Activated CD4-positive, alpha-beta T cell treated with anti-CD3 and anti-CD28 coated beads for 36 hours (primary cell): ENCODE measurements around the gene AXDND1. TPM values are rescaled to one million over a fixed set of nuclear protein-coding genes. Genes with fewer than 3 reads are reported as not detected.
A peak's percentile ranks its signal among the peaks of the same experiment; 100 is the strongest.
"Not testable (repeated sequence)": the region's sequence is repeated elsewhere in the genome, so short reads cannot be mapped to it uniquely, and the experiment has no call there.

Experiments
- ATAC-seq: fragments of 200-7000 bp; cut with Tn5 transposase; one replicate; pipeline ENCODE4 v1.10.0; 2021; ENCODE audit warnings: mild to moderate bottlenecking, moderate library complexity
- CTCF ChIA-PET: fragments of 350-600 bp; sonication (Branson Sonifier 250); formaldehyde crosslinking; loops from one replicate; lab custom pipeline; 2021; ENCODE audit warnings: antibody characterized with exemption; lab: Charles Lee
- POLR2A ChIA-PET: fragments of 350-600 bp; sonication (Branson Sonifier 250); formaldehyde crosslinking; loops from one replicate; lab custom pipeline; 2021; ENCODE audit warnings: antibody characterized with exemption, inconsistent platforms; lab: Charles Lee
- DNase-seq: peaks from one replicate; pipeline ENCODE4 v3.0.0-alpha.2; 2020
- H3K27ac Mint-ChIP-seq: one replicate; pipeline ENCODE4 v1.8.0; 2021; ENCODE audit warnings: mixed read lengths
- H3K27me3 Mint-ChIP-seq: one replicate; pipeline ENCODE4 v1.8.0; 2021; ENCODE audit warnings: mixed read lengths
- H3K36me3 Mint-ChIP-seq: one replicate; pipeline ENCODE4 v1.8.0; 2021; ENCODE audit warnings: low read depth, mixed read lengths
- H3K4me1 Mint-ChIP-seq: one replicate; pipeline ENCODE4 v1.8.0; 2021; ENCODE audit warnings: mixed read lengths
- H3K4me3 Mint-ChIP-seq: one replicate; pipeline ENCODE4 v1.8.0; 2021; ENCODE audit warnings: mild to moderate bottlenecking, moderate library complexity, mixed read lengths
- H3K9me3 Mint-ChIP-seq: one replicate; pipeline ENCODE4 v1.8.0; 2021; ENCODE audit warnings: low read depth, mixed read lengths
- intact Hi-C, 2 experiments: fragments of 100-400 bp; cut with DNase I in 1 of 2; cut with micrococcal nuclease in 1 of 2; formaldehyde crosslinking; loops; one replicate each; pipeline versions ENCODE4 v1.14.2 to v1.15.1; 2022 to 2024; cut with DNase I, micrococcal nuclease
- total RNA-seq, 2 experiments: library from RNA; stranded (reverse); gene quantifications; one replicate each; pipeline ENCODE4 v1.2.3, GENCODE V29; 2021

The AXDND1 gene
- total RNA-seq, 2 experiments from 2014 or later = 0.37 to 0.47 TPM

DNA sequence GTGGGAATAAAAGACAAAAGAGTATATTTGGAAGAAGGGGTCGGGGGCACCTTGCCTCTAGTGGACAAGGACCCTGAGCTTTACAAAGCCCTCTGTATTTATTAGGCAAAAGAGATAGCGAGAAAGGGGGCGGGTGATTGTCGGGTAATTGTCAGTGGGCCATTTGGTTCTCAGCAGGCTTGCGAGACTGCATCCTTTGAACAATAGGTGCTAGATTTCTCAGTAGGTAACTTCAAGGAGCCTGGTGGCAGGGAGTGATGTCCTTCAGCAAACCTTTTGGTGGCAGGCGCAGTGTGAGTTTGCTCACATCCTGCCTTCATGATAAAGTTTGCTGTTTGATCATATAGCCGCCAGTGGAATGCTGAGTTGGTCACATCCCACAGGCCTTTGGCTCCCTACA is 71.4 kb downstream of the AXDND1 start:
- H3K27ac Mint-ChIP-seq = no peak overlapping the region
- ChIA-PET POLR2A (interaction anchor here (0.7 kb wide), 1 partner anchor 127 kb away, joined by 10 read pairs; no protein-coding TSS in a partner anchor), CTCF (interaction anchor here (0.6 to 0.7 kb wide), 2 partner anchors 378 to 579 kb away, joined by 3 read pairs; no protein-coding TSS in a partner anchor)
- H3K36me3 Mint-ChIP-seq = no peaks in the 10 kb centered on the region
- intact Hi-C loops = no loop called here
- ATAC-seq = no peak
- no peak for DNase-seq
- peaks cover 14% of the 10 kb centered on the region for H3K27me3 Mint-ChIP-seq
- H3K4me1 Mint-ChIP-seq = no peaks in the 10 kb centered on the region
- no peaks in the 10 kb centered on the region for H3K9me3 Mint-ChIP-seq
- H3K4me3 Mint-ChIP-seq = no peak overlapping the region

DNA sequence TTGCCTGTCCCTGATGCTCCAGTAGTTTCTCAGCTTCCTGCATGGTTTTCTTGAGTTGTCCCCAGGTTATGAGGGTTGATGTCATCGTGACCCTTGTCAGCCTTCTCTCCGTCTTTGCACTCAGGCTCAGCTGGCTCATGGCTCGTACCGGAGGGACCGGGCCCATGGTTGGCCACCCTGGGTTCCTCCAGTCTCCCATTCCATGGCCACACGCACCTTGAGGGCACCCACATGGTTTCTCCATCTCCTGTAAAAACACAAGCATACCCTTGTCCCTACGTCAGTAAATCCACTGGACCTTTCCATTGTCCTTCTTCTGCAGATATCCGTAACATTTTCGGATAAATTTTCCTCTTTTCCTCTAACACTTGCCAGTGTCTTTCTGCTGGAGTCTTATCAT is 73.9 kb downstream of the AXDND1 start:
- ATAC-seq = not testable (repeated sequence)

DNA sequence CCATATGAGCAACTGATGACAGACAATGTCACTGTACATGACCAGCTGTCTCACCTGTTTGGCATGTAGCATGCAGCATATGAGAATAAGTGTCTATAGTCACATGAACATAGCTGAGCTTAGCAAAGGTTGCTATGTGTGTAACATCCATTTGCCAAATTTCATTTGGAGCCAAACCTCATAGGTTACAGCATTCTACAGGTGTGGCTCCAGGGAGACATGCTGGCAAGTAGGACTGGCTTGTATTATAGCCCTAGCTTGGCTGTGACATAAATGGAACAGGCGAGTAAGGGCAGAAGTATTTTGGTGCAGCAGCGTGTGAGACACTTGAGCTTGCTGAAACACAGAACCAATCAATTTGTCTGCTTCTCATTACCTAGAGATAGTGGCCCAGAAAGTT is 74.5 kb downstream of the AXDND1 start:
- intact Hi-C loops, DNase-seq, H3K27ac Mint-ChIP-seq, POLR2A ChIA-PET, ATAC-seq, H3K36me3 Mint-ChIP-seq, H3K9me3 Mint-ChIP-seq, H3K4me3 Mint-ChIP-seq, H3K4me1 Mint-ChIP-seq, H3K27me3 Mint-ChIP-seq: not testable (repeated sequence)
- CTCF ChIA-PET = interaction anchor here (0.8 kb wide), 1 partner anchor 9 kb away, joined by 3 read pairs; no protein-coding TSS in a partner anchor

More for the DNA sequence above, 73.9 kb downstream of the AXDND1 start:
- H3K27me3 Mint-ChIP-seq, DNase-seq, H3K9me3 Mint-ChIP-seq, H3K4me3 Mint-ChIP-seq, H3K27ac Mint-ChIP-seq, H3K36me3 Mint-ChIP-seq, H3K4me1 Mint-ChIP-seq, POLR2A ChIA-PET, intact Hi-C loops: not testable (repeated sequence)
- CTCF ChIA-PET = interaction anchor here (0.8 kb wide), 1 partner anchor 10 kb away, joined by 3 read pairs; no protein-coding TSS in a partner anchor

DNA sequence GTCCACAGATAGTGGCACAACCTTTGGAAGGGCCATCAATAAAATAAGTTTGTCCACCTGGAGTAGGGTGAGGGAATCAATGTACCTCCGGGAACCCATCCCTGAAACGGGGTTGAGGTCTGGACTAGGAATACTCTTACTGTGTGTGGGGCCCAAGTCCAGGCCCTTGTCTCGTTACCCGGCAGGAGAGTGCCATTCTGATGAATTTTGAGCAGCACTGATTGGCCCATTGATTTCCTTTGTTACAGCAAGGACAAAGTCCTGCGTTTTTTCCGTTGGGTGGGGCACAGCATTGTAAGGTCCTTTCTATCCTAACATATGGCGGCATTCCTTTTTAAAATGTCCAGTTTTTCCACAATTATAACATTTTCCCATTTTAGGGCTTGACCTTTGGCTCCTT is 75.2 kb downstream of the AXDND1 start:
- peaks cover 2% of the 10 kb centered on the region for H3K27me3 Mint-ChIP-seq
- intact Hi-C loops = no loop called here
- no peak for ATAC-seq
- H3K4me3 Mint-ChIP-seq = no peak overlapping the region
- CTCF ChIA-PET = no interaction called here
- H3K9me3 Mint-ChIP-seq = no peaks in the 10 kb centered on the region
- no peak overlapping the region for H3K27ac Mint-ChIP-seq
- no peak for DNase-seq
- no peaks in the 10 kb centered on the region for H3K36me3 Mint-ChIP-seq
- no peaks in the 10 kb centered on the region for H3K4me1 Mint-ChIP-seq
- POLR2A ChIA-PET = no interaction called here

DNA sequence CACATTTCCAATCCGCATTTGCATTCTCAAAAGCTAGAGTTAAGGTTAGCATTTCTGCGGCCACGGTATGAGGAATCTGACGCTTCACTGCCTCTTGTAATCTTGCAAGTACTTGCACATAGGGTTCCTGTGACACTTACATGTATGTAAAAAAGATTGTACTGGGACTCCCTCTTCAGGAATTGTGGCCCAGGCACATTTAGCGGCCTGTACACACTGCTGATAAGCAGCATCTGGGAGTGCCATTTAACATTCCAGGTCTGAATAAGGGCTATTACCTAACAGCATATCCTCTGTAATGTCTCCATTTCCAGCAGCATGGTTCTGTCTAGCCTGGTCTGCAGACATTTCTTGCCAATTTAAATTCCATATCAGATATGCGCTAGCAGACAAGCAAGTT is 75.7 kb downstream of the AXDND1 start:
- no peak overlapping the region for H3K27ac Mint-ChIP-seq
- no peaks in the 10 kb centered on the region for H3K36me3 Mint-ChIP-seq
- H3K4me1 Mint-ChIP-seq = no peaks in the 10 kb centered on the region
- H3K4me3 Mint-ChIP-seq = no peak overlapping the region
- ATAC-seq (no peak), DNase-seq (no peak)
- peaks cover 2% of the 10 kb centered on the region for H3K27me3 Mint-ChIP-seq
- CTCF ChIA-PET = no interaction called here
- intact Hi-C loops = no loop called here
- POLR2A ChIA-PET = no interaction called here
- no peaks in the 10 kb centered on the region for H3K9me3 Mint-ChIP-seq

DNA sequence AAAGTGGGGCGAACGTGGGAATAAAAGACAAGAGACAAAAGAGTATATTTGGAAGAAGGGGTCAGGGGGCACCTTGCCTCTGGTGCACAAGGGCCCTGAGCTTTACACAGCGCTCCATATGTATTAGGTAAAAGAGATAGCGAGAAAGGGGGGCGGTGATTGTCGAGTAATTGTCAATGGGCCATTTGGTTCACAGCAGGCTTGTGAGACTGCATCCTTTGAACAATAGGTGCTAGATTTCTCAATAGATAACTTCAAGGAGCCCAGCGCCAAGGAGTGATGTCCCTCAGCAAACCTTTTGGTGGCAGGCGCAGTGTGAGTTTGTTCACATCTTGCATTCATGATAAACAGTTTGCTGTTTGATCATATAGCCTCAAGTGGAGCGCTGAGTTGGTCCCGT is 77.1 kb downstream of the AXDND1 start:
- H3K9me3 Mint-ChIP-seq, POLR2A ChIA-PET, H3K36me3 Mint-ChIP-seq, H3K27me3 Mint-ChIP-seq, DNase-seq, H3K27ac Mint-ChIP-seq, CTCF ChIA-PET, ATAC-seq, intact Hi-C loops, H3K4me1 Mint-ChIP-seq, H3K4me3 Mint-ChIP-seq: not testable (repeated sequence)

DNA sequence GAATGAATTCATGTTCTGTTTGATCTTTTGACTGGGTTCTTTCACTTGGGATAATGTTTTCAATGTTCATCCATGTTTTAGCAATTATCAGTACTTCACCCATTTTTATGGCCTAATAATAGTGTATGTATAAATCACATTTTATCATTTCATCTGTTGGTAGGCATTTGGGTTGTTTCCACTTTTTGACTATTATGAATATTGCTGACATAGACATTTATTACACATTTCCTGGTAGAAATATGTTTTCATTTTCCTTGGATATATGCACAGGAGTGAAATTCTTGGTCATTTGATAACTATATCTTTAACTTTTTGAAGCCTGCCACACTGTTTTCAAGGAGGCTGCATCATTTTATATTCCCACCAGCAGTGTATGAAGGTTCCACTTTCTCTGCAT is 79.8 kb downstream of the AXDND1 start:
- Mint-ChIP-seq H3K9me3 (no peaks in the 10 kb centered on the region), H3K27ac (no peak overlapping the region), H3K4me1 (no peaks in the 10 kb centered on the region), H3K36me3 (no peaks in the 10 kb centered on the region), H3K27me3 (peaks cover 7% of the 10 kb centered on the region), H3K4me3 (no peak overlapping the region)
- CTCF ChIA-PET = no interaction called here
- POLR2A ChIA-PET = no interaction called here
- DNase-seq (no peak), ATAC-seq (no peak)
- intact Hi-C loops = no loop called here

DNA sequence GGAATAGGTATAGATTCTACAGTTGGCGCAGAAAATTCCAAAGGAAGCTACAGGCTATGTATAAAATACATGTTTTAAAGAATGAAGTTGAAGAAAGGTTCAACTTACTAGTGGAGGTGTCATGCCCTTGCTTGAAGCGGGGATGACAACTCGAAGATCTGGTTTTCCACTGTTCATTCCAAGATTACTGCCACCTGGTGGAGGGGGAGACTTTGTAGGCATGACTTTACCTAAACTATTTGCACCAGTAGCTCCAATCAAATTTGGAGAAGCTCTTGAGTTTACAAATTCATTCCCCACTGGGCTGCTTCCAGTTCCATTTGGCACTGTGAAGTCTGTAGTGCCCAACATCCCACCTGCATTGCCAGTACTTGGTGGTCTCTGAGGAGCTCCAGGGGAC is 81.7 kb downstream of the AXDND1 start:
- Mint-ChIP-seq H3K4me1 (no peaks in the 10 kb centered on the region), H3K27ac (no peak overlapping the region), H3K9me3 (peaks cover 2% of the 10 kb centered on the region), H3K4me3 (no peak overlapping the region), H3K27me3 (peaks cover 13% of the 10 kb centered on the region), H3K36me3 (no peaks in the 10 kb centered on the region)
- intact Hi-C loops = loop anchor here in 1 of 2 experiments (2.0 kb wide), 1 partner anchor 369 kb away; no protein-coding TSS in a partner anchor
- CTCF ChIA-PET = interaction anchor here (0.6 to 1.0 kb wide), 5 partner anchors 13 to 229 kb away, joined by 3 to 4 read pairs (median 3); no protein-coding TSS in a partner anchor
- POLR2A ChIA-PET = no interaction called here
- ATAC-seq (no peak), DNase-seq (peak; percentile 22)

DNA sequence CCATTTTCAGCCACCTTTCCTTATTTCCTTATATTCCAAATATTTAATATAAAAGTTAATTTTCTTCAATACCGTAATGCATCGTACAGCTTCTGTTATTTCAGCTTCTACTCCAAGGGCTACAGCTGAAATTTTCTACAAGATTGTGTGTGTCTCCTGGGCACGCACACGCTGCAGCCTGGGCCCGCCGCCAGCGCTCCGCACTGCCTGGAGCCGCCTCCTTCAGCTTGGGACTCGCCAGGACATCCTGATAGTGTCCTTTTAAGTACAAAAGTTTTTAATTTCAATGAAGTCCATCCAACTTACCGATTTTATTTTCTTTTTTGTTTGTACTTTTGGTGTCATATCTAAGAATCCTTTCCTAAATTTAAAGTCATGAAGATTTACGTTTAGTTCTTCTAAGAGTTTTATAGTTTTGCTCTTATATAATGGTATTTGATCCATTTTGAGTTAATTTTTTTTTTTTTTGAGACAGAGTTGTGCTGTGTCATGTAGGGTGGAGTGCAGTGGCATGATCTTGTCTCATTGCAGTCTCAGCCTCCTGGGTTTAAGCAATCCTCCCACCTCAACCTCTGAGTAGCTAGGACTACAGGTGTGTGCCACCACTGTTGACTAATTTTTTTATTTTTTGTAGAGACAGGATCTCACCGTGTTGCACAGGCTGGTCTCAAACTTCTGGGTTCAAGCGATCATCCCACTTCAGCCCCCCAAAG is 82.8 kb downstream of the AXDND1 start:
- ATAC-seq = no peak
- no peak overlapping the region for H3K27ac Mint-ChIP-seq
- no peaks in the 10 kb centered on the region for H3K4me1 Mint-ChIP-seq
- intact Hi-C loops = no loop called here
- CTCF ChIA-PET = interaction anchor here (0.6 to 1.1 kb wide), 3 partner anchors 9 to 41 kb away, joined by 3 to 4 read pairs (median 3); no protein-coding TSS in a partner anchor
- H3K27me3 Mint-ChIP-seq = peaks cover 13% of the 10 kb centered on the region
- no peak overlapping the region for H3K4me3 Mint-ChIP-seq
- POLR2A ChIA-PET = no interaction called here
- DNase-seq = no peak
- no peaks in the 10 kb centered on the region for H3K36me3 Mint-ChIP-seq
- H3K9me3 Mint-ChIP-seq = peaks cover 2% of the 10 kb centered on the region

DNA sequence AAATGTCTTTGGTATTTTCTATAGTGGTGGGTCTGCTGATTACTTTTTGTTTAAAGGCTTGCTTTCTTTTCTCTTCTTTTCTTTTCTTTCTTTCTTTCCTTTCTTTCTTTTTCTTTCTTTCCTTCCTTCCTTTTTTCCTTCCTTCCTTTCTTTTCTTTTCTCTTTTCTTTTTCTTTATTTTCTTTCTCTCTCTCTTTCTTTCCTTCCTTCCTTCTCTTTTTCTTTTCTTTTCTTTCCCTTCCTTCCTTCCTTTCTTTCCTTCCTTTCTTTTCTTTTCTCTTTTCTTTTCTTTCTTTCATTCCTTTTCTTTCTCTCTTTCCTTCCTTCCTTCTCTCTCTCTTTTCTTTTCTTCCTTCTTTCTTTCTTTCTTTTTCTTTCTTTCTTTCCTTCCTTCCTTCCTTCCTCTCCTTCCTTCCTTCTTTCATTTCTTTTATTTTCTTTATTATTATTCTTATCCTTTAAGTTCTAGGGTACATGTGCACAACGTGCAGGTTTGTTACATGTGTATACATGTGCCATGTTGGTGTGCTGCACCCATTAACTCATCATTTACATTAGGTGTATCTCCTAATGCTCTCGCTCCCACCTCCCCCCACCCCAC is 93.9 kb downstream of the AXDND1 start:
- DNase-seq, CTCF ChIA-PET, ATAC-seq, H3K36me3 Mint-ChIP-seq, H3K27ac Mint-ChIP-seq, POLR2A ChIA-PET, H3K4me3 Mint-ChIP-seq, intact Hi-C loops, H3K27me3 Mint-ChIP-seq, H3K4me1 Mint-ChIP-seq, H3K9me3 Mint-ChIP-seq: not testable (repeated sequence)

DNA sequence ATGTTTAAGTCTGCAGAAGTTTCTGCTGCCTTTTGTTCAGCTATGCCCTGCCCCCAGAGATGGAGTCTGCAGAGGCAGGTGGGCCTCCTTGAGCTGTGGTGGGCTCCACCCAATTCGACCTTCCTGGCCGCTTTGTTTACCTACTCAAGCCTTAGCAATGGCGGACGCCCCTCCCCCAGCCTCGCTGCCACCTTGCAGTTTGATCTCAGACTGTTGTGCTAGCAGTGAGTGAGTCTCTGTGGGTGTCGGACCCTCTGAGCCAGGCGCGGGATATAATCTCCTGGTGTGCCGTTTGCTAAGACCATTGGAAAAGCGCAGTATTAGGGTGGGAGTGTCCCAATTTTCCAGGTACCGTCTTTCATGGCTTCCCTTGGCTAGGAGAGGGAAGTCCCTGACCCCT is 99.9 kb downstream of the AXDND1 start:
- CTCF ChIA-PET = interaction anchor here (0.6 kb wide), 1 partner anchor 14 kb away, joined by 5 read pairs; no protein-coding TSS in a partner anchor
- intact Hi-C loops, POLR2A ChIA-PET, ATAC-seq, DNase-seq, H3K27me3 Mint-ChIP-seq, H3K4me1 Mint-ChIP-seq, H3K27ac Mint-ChIP-seq, H3K9me3 Mint-ChIP-seq, H3K4me3 Mint-ChIP-seq, H3K36me3 Mint-ChIP-seq: not testable (repeated sequence)

DNA sequence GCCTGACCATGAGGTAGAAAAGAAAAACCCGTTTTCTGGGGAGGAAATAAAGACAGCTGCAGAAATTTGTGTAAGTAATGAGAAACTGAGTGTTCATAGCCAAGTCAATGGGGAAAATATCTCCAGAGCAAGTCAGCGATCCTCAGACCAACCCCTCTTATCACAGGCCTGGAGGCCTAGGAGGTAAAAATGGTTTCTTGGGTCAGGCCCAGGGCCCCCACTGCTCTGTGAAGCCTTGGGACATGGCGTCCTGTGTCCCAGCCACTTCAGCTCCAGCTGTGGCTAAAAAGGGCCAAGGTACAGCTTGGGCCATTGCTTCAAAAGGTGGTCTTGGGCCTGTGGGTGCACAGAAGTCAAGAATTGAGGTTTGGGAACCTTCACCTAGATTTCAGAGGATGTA is 108.9 kb downstream of the AXDND1 start:
- H3K9me3 Mint-ChIP-seq = peaks cover 38% of the 10 kb centered on the region
- DNase-seq (no peak), ATAC-seq (no peak)
- no peaks in the 10 kb centered on the region for H3K4me1 Mint-ChIP-seq
- no peak overlapping the region for H3K27ac Mint-ChIP-seq
- POLR2A ChIA-PET = no interaction called here
- CTCF ChIA-PET = no interaction called here
- no peak overlapping the region for H3K4me3 Mint-ChIP-seq
- peaks cover 2% of the 10 kb centered on the region for H3K27me3 Mint-ChIP-seq
- intact Hi-C loops = no loop called here
- H3K36me3 Mint-ChIP-seq = peaks cover 1% of the 10 kb centered on the region
